B cell (primary cell): ENCODE results near the gene SLC4A5.

ENCODE experiments used
- EZH2 ChIP-seq: IDR thresholded peaks from 2 replicates; pipeline ENCODE4 v1.6.1; 2012; ENCODE audit warnings: borderline replicate concordance, low read depth, mild to moderate bottlenecking, moderate library complexity, low read length; ENCODE audit not compliant: insufficient read depth, poor library complexity, severe bottlenecking
- TF ChIP-seq, protein P1 (sequence below): fragments of 200-600 bp; IDR thresholded peaks from one replicate; pipeline ENCODE4 v1.8.0; 2022; ENCODE audit warnings: antibody characterized with exemption, mild to moderate bottlenecking

GRCh38 chr2:74204436-74204835 lies 138.8 kb downstream of the SLC4A5 start:
- TF ChIP-seq, protein P1, sequence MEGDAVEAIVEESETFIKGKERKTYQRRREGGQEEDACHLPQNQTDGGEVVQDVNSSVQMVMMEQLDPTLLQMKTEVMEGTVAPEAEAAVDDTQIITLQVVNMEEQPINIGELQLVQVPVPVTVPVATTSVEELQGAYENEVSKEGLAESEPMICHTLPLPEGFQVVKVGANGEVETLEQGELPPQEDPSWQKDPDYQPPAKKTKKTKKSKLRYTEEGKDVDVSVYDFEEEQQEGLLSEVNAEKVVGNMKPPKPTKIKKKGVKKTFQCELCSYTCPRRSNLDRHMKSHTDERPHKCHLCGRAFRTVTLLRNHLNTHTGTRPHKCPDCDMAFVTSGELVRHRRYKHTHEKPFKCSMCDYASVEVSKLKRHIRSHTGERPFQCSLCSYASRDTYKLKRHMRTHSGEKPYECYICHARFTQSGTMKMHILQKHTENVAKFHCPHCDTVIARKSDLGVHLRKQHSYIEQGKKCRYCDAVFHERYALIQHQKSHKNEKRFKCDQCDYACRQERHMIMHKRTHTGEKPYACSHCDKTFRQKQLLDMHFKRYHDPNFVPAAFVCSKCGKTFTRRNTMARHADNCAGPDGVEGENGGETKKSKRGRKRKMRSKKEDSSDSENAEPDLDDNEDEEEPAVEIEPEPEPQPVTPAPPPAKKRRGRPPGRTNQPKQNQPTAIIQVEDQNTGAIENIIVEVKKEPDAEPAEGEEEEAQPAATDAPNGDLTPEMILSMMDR, result no peak
- TF ChIP-seq EZH2, result no peak
